Measurements from ENCODE around the gene CD84.

The CD84 gene

DNA sequence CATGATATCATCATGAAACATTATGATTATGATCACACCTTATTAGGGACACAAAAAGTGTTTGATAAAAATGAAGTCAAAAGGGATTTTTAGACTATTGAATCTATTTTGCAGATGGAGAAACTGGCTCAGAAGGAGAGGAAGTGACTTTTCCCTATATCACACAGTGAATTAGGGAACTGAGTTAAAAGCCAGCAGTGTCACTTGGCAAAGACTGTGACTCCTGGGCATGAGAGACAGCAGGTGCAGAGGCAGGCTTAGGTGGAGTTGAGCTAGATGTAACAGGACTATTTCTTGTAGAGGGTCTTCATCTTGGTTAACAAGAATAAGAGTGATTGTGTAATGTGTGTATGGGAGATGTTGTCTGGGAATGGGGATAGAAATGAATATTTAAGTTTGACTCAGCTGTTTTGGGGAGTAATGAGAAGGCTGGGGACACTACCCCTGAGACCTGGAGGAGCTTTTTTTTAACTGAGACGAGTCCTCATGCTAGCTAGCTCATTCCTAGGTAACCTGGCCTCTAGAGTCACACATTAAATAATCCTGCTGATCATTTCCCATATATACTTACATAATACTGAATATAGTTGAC lies 1.0 kb upstream of the CD84 start:
- Histone ChIP-seq H4K20me1 (ENCODE audit: low read depth, low read length) (no peaks in the 10 kb centered on the region), H3K9me2 (replicated peaks; ENCODE audit: insufficient read depth, low read length) (no peaks in the 10 kb centered on the region), H2AFZ (ENCODE audit: low read depth, low read length, severe bottlenecking) (no peak overlapping the region), H3K4me3 (ENCODE audit: insufficient read depth, low read length, poor library complexity, severe bottlenecking) (no peak overlapping the region), H3F3A (ENCODE audit: insufficient read depth) (no peaks in the 10 kb centered on the region), H3K9me3 (ENCODE audit: insufficient read depth, low read length) (no peaks in the 10 kb centered on the region), H3K36me3 (ENCODE audit: low read length) (no peaks in the 10 kb centered on the region), H3K9ac (ENCODE audit: low read length) (no peak overlapping the region), H3K4me2 (ENCODE audit: low read depth, low read length, poor library complexity, severe bottlenecking) (no peak overlapping the region), H3K79me2 (ENCODE audit: insufficient read depth, low read length) (no peaks in the 10 kb centered on the region), H3K27me3 (ENCODE audit: low read length) (no peaks in the 10 kb centered on the region), H3K27ac (ENCODE audit: low read depth, low read length) (no peak overlapping the region)
- no peak for TF ChIP-seq CTCF (IDR thresholded peaks at IDR 0.05; ENCODE audit: insufficient read depth, low read length, poor library complexity, severe bottlenecking)

GRCh38 chr1:160578525-160579191 lies 638 bp downstream of the CD84 start:
- Histone ChIP-seq H4K20me1 (ENCODE audit: low read depth, low read length) (no peaks in the 10 kb centered on the region), H3K79me2 (ENCODE audit: insufficient read depth, low read length) (no peaks in the 10 kb centered on the region), H3F3A (ENCODE audit: insufficient read depth) (no peaks in the 10 kb centered on the region), H3K27me3 (ENCODE audit: low read length) (no peaks in the 10 kb centered on the region), H3K27ac (ENCODE audit: low read depth, low read length) (peak overlapping the region; percentile 64), H3K36me3 (ENCODE audit: low read length) (no peaks in the 10 kb centered on the region), H3K4me3 (ENCODE audit: insufficient read depth, low read length, poor library complexity, severe bottlenecking) (peak overlapping the region; percentile 57), H2AFZ (ENCODE audit: low read depth, low read length, severe bottlenecking) (peak overlapping the region; percentile 81), H3K9me2 (replicated peaks; ENCODE audit: insufficient read depth, low read length) (no peaks in the 10 kb centered on the region), H3K9me3 (ENCODE audit: insufficient read depth, low read length) (no peaks in the 10 kb centered on the region), H3K4me2 (ENCODE audit: low read depth, low read length, poor library complexity, severe bottlenecking) (peak overlapping the region; percentile 79), H3K9ac (ENCODE audit: low read length) (peak overlapping the region; percentile 61)
- TF ChIP-seq CTCF (IDR thresholded peaks at IDR 0.05; ENCODE audit: insufficient read depth, low read length, poor library complexity, severe bottlenecking) (no peak), EZH2phosphoT487 (conservative IDR thresholded peaks at IDR 0.05; ENCODE audit: low read length) (no peak)

GRCh38 chr1:160578175-160578524 lies 1.1 kb downstream of the CD84 start:
- no peaks in the 10 kb centered on the region for H4K20me1 ChIP-seq (ENCODE audit: low read depth, low read length)
- TF ChIP-seq CTCF (IDR thresholded peaks at IDR 0.05; ENCODE audit: insufficient read depth, low read length, poor library complexity, severe bottlenecking) = no peak
- TF ChIP-seq EZH2phosphoT487 (conservative IDR thresholded peaks at IDR 0.05; ENCODE audit: low read length) = no peak
- peak overlapping the region; percentile 57 for H3K4me3 ChIP-seq (ENCODE audit: insufficient read depth, low read length, poor library complexity, severe bottlenecking)
- H3K36me3 ChIP-seq (ENCODE audit: low read length) = no peaks in the 10 kb centered on the region
- H3K9me3 ChIP-seq (ENCODE audit: insufficient read depth, low read length) = no peaks in the 10 kb centered on the region
- no peak overlapping the region for H2AFZ ChIP-seq (ENCODE audit: low read depth, low read length, severe bottlenecking)
- no peaks in the 10 kb centered on the region for H3K79me2 ChIP-seq (ENCODE audit: insufficient read depth, low read length)
- no peaks in the 10 kb centered on the region for H3K9me2 ChIP-seq (replicated peaks; ENCODE audit: insufficient read depth, low read length)
- peak overlapping the region; percentile 61 for H3K9ac ChIP-seq (ENCODE audit: low read length)
- no peaks in the 10 kb centered on the region for H3K27me3 ChIP-seq (ENCODE audit: low read length)
- peak overlapping the region; percentile 79 for H3K4me2 ChIP-seq (ENCODE audit: low read depth, low read length, poor library complexity, severe bottlenecking)
- H3F3A ChIP-seq (ENCODE audit: insufficient read depth) = no peaks in the 10 kb centered on the region
- H3K27ac ChIP-seq (ENCODE audit: low read depth, low read length) = no peak overlapping the region
